Measurements from ENCODE around the gene MCTP1.

The MCTP1 gene

GRCh38 chr5:94761786-94762185, 523.1 kb downstream of the MCTP1 start:
- DNase-seq (ENCODE audit: low spot score), result no peak

- no peak for DNase-seq (ENCODE audit: low spot score)
Observed at GRCh38 chr5:94761055-94761454, 523.8 kb downstream of the MCTP1 start.

- DNase-seq (ENCODE audit: low spot score), result no peak
Observed at GRCh38 chr5:94759961-94760360, 524.9 kb downstream of the MCTP1 start.

GRCh38 chr5:94759022-94759421, 525.9 kb downstream of the MCTP1 start:
- DNase-seq (ENCODE audit: low spot score), result no peak

GRCh38 chr5:94754824-94755223, 530.1 kb downstream of the MCTP1 start:
- peak; percentile 16 for DNase-seq (ENCODE audit: low spot score)

GRCh38 chr5:94751460-94751859, 533.4 kb downstream of the MCTP1 start:
- no peak for DNase-seq (ENCODE audit: low spot score)

GRCh38 chr5:94750681-94751080, 534.2 kb downstream of the MCTP1 start:
- DNase-seq (ENCODE audit: low spot score), result no peak

GRCh38 chr5:94749042-94749441, 535.9 kb downstream of the MCTP1 start:
- DNase-seq (ENCODE audit: low spot score), result no peak

GRCh38 chr5:94748212-94748611, 536.7 kb downstream of the MCTP1 start:
- no peak for DNase-seq (ENCODE audit: low spot score)

- no peak for DNase-seq (ENCODE audit: low spot score)
Observed at GRCh38 chr5:94747371-94747770, 537.5 kb downstream of the MCTP1 start.

GRCh38 chr5:94746731-94747124, 538.2 kb downstream of the MCTP1 start:
- no peak for DNase-seq (ENCODE audit: low spot score)

GRCh38 chr5:94745786-94746730, 538.8 kb downstream of the MCTP1 start:
- no peak for DNase-seq (ENCODE audit: low spot score)

- DNase-seq (ENCODE audit: low spot score), result no peak
Observed at GRCh38 chr5:94744906-94745305, 540.0 kb downstream of the MCTP1 start.

GRCh38 chr5:94742852-94743251, 542.0 kb downstream of the MCTP1 start:
- DNase-seq (ENCODE audit: low spot score), result no peak

GRCh38 chr5:94740286-94740685, 544.6 kb downstream of the MCTP1 start:
- DNase-seq (ENCODE audit: low spot score), result no peak

GRCh38 chr5:94736498-94736897, 548.4 kb downstream of the MCTP1 start:
- DNase-seq (ENCODE audit: low spot score), result no peak

GRCh38 chr5:94731471-94731870, 553.4 kb downstream of the MCTP1 start:
- no peak for DNase-seq (ENCODE audit: low spot score)

- DNase-seq (ENCODE audit: low spot score), result no peak
Observed at GRCh38 chr5:94725142-94725541, 559.8 kb downstream of the MCTP1 start.

GRCh38 chr5:94715768-94716167, 569.1 kb downstream of the MCTP1 start:
- DNase-seq (ENCODE audit: low spot score), result no peak

GRCh38 chr5:94711785-94712184, 573.1 kb downstream of the MCTP1 start:
- DNase-seq (ENCODE audit: low spot score), result no peak

- no peak for DNase-seq (ENCODE audit: low spot score)
Observed at GRCh38 chr5:94709277-94709676, 575.6 kb downstream of the MCTP1 start.

- no peak for DNase-seq (ENCODE audit: low spot score)
Observed at GRCh38 chr5:94707359-94707758, 577.5 kb downstream of the MCTP1 start.

GRCh38 chr5:94705427-94705826, 579.5 kb downstream of the MCTP1 start:
- no peak for DNase-seq (ENCODE audit: low spot score)

- DNase-seq (ENCODE audit: low spot score), result no peak
Observed at GRCh38 chr5:94702729-94703128, 582.2 kb downstream of the MCTP1 start.
